Stimulated activated CD4-positive, alpha-beta T cell treated with anti-CD3 and anti-CD28 coated beads, Interleukin-4, amount 100 ng/mL, for 1 hour (primary cell): ENCODE results near the gene POMT1.

Experiments
- DNase-seq: peaks from one replicate; pipeline ENCODE4 v3.0.0-alpha.2; 2020

Gene POMT1

DNA sequence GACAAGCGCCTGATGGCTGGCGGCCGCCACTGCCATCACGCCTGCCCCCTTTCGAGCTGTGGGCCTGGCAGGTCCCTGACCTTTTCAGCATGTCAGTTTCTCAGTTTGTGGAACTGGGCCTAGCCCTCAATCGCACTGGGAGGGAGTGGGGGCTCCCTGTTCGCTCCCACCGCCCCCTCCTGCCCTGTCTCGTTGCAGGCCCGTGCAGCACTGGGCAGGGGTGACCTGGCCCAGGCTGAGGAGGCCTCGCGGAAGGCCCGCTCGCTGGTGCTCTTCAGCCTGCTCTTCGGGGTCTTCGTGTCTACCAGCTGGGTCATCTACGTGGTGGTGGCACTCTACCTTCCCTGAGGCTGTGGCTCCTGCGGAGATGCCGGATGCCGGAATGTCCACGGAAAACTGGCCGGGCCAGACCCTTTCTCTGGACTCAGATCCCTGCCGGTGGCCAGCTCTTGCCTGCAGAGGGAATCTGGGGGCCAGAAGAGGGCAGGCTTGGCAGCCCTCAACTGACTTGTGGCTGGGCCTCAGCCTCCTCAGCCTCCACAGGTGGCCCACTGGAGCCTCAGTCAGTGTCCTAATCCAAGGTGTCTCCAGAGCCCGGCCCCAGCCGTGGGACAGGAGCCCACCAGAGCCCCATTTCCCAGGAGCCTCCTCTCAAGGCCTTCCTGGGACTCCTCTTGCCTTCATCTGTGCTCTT lies 55.3 kb downstream of the POMT1 start:
- DNase-seq: no peak

DNA sequence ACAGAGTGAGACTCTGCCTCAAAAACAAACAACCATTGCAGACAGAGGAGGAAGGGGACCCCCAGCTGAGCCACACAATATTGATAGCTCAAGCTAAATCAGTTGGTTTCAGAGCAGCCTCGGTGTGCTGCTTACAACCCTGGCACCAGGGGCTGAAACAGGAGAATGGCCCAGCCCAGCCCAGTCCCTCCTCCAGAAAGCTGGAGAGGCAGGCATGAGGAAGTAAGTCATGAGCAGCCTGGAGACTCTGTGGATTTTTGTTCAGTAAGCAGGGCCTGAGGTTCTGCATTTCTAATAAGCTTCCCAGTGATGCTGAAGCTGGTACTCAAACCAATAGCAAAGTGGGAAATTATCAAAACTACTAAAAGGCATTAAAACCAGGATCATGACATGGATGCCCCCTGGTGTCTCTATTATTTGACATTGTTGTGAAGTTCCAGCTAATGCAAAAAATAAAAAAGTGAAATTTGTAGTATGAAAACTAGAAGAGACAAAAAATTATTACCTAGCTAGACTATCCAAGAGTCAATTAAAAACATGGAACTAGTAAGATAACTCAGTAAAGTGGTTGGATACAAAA lies 56.8 kb downstream of the POMT1 start:
- no peak for DNase-seq

GRCh38 chr9:131562032-131562959 lies 59.6 kb downstream of the POMT1 start:
- no peak for DNase-seq

- DNase-seq: no peak
These were observed 62.7 kb downstream of the POMT1 start for GRCh38 chr9:131565369-131565768.

GRCh38 chr9:131566158-131566557 lies 63.4 kb downstream of the POMT1 start:
- DNase-seq: no peak

GRCh38 chr9:131567910-131568309 lies 65.2 kb downstream of the POMT1 start:
- no peak for DNase-seq
